Thyroid gland (tissue), 4 donors: ENCODE results near the gene MKI67.

Source experiments
- POLR2A ChIP-seq, 2 donors: fragments of 450-650 bp; IDR thresholded peaks; one replicate each; pipeline ENCODE4 v1.6.1; 2017; ENCODE audit warnings: antibody characterized with exemption in 2 of 2, mild to moderate bottlenecking in 2 of 2, moderate library complexity in 1 of 2
- TF ChIP-seq, protein P1 (sequence below), 6 experiments: fragments of 200-600 bp in 3 of 6; fragments of 450-650 bp in 3 of 6; sonication (generic) in 3 of 6; IDR thresholded peaks; one replicate each; pipeline ENCODE4 v1.5.1; 2016 to 2019; ENCODE audit warnings: antibody characterized with exemption in 6 of 6, mild to moderate bottlenecking in 2 of 6, inconsistent platforms in 1 of 6, moderate library complexity in 1 of 6

DNA sequence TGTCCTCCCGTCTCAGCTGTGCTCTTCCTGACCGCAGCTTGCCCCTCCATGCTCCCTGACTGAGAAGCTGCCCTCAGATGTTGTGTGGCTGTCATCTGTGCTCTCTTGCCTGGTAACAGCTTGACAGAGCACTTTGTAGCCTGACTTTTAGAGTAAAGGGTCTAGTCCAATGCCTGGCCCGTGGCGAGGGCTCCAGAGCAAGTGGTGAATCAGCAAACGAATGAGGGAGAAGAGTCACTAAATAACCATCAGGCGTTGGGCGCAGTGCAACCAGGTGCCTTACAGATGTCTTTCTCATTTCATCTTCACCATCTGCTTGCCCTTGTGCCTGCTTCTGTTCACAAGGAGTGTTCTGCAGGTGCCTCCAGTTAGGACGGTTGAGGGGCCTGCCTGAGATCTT, 45.6 kb downstream of the MKI67 start:
- TF ChIP-seq, protein P1, sequence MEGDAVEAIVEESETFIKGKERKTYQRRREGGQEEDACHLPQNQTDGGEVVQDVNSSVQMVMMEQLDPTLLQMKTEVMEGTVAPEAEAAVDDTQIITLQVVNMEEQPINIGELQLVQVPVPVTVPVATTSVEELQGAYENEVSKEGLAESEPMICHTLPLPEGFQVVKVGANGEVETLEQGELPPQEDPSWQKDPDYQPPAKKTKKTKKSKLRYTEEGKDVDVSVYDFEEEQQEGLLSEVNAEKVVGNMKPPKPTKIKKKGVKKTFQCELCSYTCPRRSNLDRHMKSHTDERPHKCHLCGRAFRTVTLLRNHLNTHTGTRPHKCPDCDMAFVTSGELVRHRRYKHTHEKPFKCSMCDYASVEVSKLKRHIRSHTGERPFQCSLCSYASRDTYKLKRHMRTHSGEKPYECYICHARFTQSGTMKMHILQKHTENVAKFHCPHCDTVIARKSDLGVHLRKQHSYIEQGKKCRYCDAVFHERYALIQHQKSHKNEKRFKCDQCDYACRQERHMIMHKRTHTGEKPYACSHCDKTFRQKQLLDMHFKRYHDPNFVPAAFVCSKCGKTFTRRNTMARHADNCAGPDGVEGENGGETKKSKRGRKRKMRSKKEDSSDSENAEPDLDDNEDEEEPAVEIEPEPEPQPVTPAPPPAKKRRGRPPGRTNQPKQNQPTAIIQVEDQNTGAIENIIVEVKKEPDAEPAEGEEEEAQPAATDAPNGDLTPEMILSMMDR (IDR thresholded peaks at IDR 0.05), result no peak
- no peak for TF ChIP-seq POLR2A (IDR thresholded peaks at IDR 0.05)
